Measurements from ENCODE around the gene CD46. TPM values are rescaled to one million over a fixed set of nuclear protein-coding genes. Genes with fewer than 3 reads are reported as not detected.

CD46 gene
- total RNA-seq, 4 donors from 2014 or later = 262 to 391 (median 286) TPM

DNA sequence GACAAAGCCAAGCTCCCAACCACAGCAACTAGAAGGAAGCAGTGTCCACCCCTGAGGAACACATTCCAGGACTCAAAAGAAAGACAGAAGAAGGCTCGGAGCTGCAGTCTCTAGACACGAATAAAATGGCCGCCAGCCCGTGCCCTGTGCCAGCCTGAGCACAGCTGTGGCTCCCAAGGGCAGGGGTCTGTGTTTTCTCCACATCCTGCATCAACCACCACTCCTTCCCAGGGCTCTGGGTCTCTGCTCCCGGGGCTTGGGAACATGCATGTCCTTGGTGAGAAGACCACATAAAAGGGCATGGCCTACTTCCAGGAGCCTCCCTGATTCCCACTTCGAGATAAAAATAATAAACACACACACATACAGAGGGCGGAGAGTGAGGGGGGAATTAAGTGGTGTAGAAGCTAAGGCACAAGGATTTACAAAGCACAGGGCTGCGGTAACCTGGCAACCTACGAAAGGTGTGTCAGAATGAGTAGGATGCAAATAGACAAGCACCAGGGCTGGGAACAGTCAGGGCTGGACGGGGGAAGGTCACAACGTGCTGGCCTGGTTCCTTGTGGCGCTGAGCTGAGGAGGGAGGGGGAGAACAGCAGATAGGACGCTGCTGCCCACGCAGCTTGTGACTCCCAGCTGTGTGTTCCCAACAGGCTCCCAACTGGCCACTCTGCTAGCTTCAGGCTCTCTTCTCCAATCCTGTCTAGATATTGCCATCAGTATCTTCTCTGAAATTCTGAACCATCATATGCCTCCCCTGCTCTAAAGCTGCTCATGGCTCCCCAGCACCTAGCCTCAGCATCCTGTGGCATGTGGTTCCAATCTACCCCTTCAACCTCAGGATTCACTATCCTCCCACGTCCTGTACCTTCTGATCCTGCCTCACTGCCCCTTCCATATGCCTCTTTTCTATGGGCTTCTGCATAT lies 86.6 kb downstream of the CD46 start:
- TF ChIP-seq, protein P1, sequence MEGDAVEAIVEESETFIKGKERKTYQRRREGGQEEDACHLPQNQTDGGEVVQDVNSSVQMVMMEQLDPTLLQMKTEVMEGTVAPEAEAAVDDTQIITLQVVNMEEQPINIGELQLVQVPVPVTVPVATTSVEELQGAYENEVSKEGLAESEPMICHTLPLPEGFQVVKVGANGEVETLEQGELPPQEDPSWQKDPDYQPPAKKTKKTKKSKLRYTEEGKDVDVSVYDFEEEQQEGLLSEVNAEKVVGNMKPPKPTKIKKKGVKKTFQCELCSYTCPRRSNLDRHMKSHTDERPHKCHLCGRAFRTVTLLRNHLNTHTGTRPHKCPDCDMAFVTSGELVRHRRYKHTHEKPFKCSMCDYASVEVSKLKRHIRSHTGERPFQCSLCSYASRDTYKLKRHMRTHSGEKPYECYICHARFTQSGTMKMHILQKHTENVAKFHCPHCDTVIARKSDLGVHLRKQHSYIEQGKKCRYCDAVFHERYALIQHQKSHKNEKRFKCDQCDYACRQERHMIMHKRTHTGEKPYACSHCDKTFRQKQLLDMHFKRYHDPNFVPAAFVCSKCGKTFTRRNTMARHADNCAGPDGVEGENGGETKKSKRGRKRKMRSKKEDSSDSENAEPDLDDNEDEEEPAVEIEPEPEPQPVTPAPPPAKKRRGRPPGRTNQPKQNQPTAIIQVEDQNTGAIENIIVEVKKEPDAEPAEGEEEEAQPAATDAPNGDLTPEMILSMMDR (IDR thresholded peaks at IDR 0.05; ENCODE audit: low read depth) = no peak

DNA sequence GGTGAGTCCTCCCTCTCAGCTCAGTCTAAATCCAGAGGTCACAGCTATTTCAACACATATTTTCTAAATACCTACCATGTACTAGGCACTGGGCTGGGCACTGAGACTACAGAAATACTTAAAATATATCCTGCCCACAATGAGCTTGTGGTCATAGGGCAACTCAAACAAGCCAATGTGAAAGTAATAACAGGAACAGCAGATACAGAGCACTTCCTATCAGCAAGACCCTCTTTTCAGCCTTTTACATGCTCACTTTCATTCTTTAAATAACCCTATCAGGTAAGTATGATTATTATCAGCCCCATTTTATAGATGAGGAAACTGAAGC lies 87.2 kb downstream of the CD46 start:
- TF ChIP-seq, protein P1 (IDR thresholded peaks at IDR 0.05; ENCODE audit: low read depth) = no peak

DNA sequence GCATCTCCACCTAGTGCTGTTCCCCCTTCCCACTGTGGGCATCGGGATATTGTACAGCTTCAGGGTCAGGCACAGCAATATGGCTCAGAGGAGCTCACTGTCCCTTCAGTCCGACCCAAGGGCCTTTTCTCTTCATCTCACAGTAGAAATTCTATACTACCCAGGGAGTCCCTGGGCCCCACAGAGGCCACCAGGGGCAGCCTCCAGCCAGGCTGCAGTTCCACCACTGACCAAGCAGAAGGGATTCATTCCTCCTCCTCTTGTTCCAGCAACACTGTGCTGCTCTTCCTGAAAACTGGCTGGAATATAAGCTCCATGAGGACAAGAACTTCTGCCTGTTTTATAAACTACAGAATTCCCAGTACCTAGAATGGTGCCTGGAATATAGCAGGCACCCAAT lies 88.5 kb downstream of the CD46 start:
- TF ChIP-seq, protein P1 (IDR thresholded peaks at IDR 0.05; ENCODE audit: low read depth) = no peak

DNA sequence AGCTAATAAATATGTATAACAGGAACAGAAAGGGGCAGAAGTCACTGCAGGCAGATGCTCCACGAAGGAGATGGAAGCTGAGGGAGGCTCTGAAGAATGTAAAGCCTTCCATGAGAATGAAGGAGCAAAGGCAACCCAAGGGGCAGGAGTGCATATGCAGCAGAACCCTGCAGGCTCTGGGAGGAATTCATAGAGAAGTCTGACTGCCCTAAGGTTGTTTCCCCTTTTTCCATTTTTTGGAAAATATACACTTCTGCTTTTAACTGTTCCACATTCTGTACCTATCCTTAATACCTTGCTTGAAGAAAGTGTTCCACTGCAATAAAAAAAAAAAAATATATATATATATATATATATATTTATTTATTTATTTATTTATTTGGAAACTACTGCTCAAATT lies 89.4 kb downstream of the CD46 start:
- TF ChIP-seq, protein P1 (IDR thresholded peaks at IDR 0.05; ENCODE audit: low read depth) = no peak

DNA sequence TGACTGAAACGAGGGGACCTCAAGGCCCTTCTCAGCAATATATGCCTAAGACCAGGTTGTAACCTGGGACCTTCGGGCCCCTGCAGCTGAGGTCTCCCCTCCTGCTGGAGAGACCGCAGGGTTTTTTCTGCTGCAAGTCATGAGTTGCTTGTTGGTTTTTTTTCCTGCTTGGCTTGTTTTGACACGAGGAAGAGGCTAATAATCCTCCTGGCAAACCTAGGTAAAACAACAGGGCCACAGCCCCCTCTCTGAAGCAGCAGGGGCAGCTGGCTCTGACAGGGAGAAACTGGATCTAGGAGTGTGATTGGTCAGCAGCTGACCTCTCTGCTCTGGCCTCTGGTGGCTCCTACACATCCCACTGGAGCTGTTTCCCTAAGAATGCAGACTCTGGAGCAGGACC lies 90.0 kb downstream of the CD46 start:
- TF ChIP-seq, protein P1 (IDR thresholded peaks at IDR 0.05; ENCODE audit: low read depth) = no peak

DNA sequence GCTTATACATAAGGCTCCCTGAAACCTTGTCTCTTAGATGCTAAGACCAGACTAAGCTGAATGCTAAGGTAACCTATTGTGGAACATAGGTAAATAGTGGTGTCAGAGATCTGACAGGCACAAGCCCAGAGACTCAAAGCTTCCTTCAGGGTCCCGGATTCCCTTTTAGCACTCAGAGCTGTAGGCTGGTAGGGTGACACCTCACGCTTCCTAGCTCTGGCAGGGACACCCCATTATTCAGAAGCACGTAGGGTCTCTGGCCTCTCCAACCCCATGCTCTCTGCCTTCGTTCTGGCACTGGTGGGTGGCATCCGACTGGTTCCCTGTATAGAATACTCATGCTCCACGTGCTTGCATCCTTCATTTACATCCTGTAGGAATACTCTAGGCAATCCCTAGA lies 90.7 kb downstream of the CD46 start:
- TF ChIP-seq, protein P1 (IDR thresholded peaks at IDR 0.05; ENCODE audit: low read depth) = no peak

DNA sequence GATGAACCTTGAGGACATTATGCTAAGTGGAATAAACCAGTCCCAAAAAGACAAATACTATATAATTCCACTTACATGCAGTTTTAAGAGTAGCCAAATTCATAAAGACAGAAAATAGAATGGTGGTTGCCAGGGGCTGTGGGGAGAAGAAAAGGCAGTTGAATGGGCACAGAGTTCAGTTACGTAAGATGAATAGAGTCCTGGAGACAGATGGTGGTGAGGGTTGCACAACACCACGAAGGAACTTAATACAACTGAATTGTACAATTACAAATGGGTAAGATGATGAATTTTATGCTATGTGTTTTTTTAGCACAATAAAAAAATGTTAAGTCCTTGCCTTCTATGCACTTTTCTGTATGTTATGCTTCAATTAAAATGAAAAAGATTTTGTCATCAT lies 92.5 kb downstream of the CD46 start:
- TF ChIP-seq, protein P1 (IDR thresholded peaks at IDR 0.05; ENCODE audit: low read depth) = no peak

Small RNA genes lying within 50 kb of the gene (small RNA-seq; reads per million reads assigned to genes)
- gene RNA5SP534 = not detected

Other genes with a start within 250 kb of the CD46 start
- gene CR1L, start 106.9 kb upstream of the CD46 start, total RNA-seq = 1 to 10 TPM in 1 of 4 donors, under 1 TPM in 1, not detected in 2; 0.57 to 1.0 TPM
- gene CD34, start 159.1 kb downstream of the CD46 start, total RNA-seq = 10 to 100 TPM; 65.6 to 85.9 (median 75.5) TPM

All from subcutaneous adipose tissue (tissue), 4 donors.